Stimulated activated CD8-positive, alpha-beta memory T cell treated with anti-CD3 and anti-CD28 coated beads, Interleukin-2, amount 100 ng/mL, for 48 hours (primary cell): ENCODE data around the gene ADA.
"Not testable (repeated sequence)": the region's sequence is repeated elsewhere in the genome, so short reads cannot be mapped to it uniquely, and the experiment has no call there.

Experiments
- DNase-seq, 2 donors: peaks; one replicate each; pipeline ENCODE4 v3.0.0-alpha.2; 2020; ENCODE audit warnings: low read depth in 2 of 2

Gene ADA

GRCh38 chr20:44678990-44679611 is 27.6 kb upstream of the ADA start:
- DNase-seq: no peak

- DNase-seq: no peak
Observed at GRCh38 chr20:44678242-44678641, 26.7 kb upstream of the ADA start.

- DNase-seq: not testable (repeated sequence)
Observed at GRCh38 chr20:44672318-44672902, 20.9 kb upstream of the ADA start.

- DNase-seq: peak; percentile 27 to 36
Observed at GRCh38 chr20:44671541-44671940, 20.0 kb upstream of the ADA start.

GRCh38 chr20:44670851-44671250 is 19.4 kb upstream of the ADA start:
- not testable (repeated sequence) for DNase-seq

- DNase-seq: no peak
Observed at GRCh38 chr20:44666066-44666465, 14.6 kb upstream of the ADA start.

GRCh38 chr20:44664131-44664530 is 12.6 kb upstream of the ADA start:
- DNase-seq: no peak

- no peak for DNase-seq
Observed at GRCh38 chr20:44662261-44662660, 10.8 kb upstream of the ADA start.

- no peak for DNase-seq
Observed at GRCh38 chr20:44660581-44660980, 9.1 kb upstream of the ADA start.

GRCh38 chr20:44659931-44660330 is 8.4 kb upstream of the ADA start:
- no peak for DNase-seq

GRCh38 chr20:44658810-44659209 is 7.3 kb upstream of the ADA start:
- no peak for DNase-seq

GRCh38 chr20:44657875-44658274 is 6.4 kb upstream of the ADA start:
- no peak for DNase-seq

GRCh38 chr20:44656448-44656847 is 4.9 kb upstream of the ADA start:
- DNase-seq: no peak

GRCh38 chr20:44654210-44654609 is 2.7 kb upstream of the ADA start:
- DNase-seq: not testable (repeated sequence)

- DNase-seq: no peak
Observed at GRCh38 chr20:44653546-44653945, 2.0 kb upstream of the ADA start.

GRCh38 chr20:44651434-44651683 is 140 bp downstream of the ADA start:
- DNase-seq: no peak

GRCh38 chr20:44650771-44651433 is 597 bp downstream of the ADA start:
- DNase-seq: no peak

GRCh38 chr20:44649976-44650375 is 1.5 kb downstream of the ADA start:
- DNase-seq: no peak

- no peak for DNase-seq
Observed at GRCh38 chr20:44649126-44649525, 2.4 kb downstream of the ADA start.

- no peak for DNase-seq
Observed at GRCh38 chr20:44648579-44648978, 2.9 kb downstream of the ADA start.

- no peak for DNase-seq
Observed at GRCh38 chr20:44648068-44648467, 3.4 kb downstream of the ADA start.

GRCh38 chr20:44646641-44647274 is 4.7 kb downstream of the ADA start:
- no peak for DNase-seq

GRCh38 chr20:44646023-44646640 is 5.4 kb downstream of the ADA start:
- DNase-seq: no peak
